MCF 10A (cell line): ENCODE results near the gene ROR1. TPM values are rescaled to one million over a fixed set of nuclear protein-coding genes. Genes with fewer than 3 reads are reported as not detected.

ENCODE experiments used
- BruUV-seq: library from RNA; stranded (reverse); fragments of 400-500 nt; replicated peaks from 2 replicates; lab custom pipeline; 2021; lab: Mats Ljungman, UMichigan
- CTCF ChIA-PET: fragments of 300-600 bp; sonication (Branson Sonifier 250); formaldehyde crosslinking; extraction: SDS; loops from one replicate; lab custom pipeline; 2021; ENCODE audit warnings: antibody characterized with exemption, inconsistent platforms; lab: Yijun Ruan, JAX
- POLR2A ChIA-PET: fragments of 300-600, 350-650 bp; sonication (Branson Sonifier 250); formaldehyde crosslinking; extraction: SDS; loops from one replicate; lab custom pipeline; 2020; ENCODE audit warnings: antibody characterized with exemption, inconsistent platforms; lab: Yijun Ruan, JAX
- DNase-seq: peaks from one replicate; pipeline ENCODE4 v3.0.0-alpha.2; 2018; ENCODE audit not compliant: unreplicated experiment
- H3K27ac Mint-ChIP-seq: one replicate; pipeline ENCODE4 v1.8.0; 2022; ENCODE audit warnings: mild to moderate bottlenecking, low read depth, mixed read lengths; ENCODE audit not compliant: unreplicated experiment
- H3K27me3 Mint-ChIP-seq: one replicate; pipeline ENCODE4 v1.8.0; 2022; ENCODE audit warnings: mixed read lengths; ENCODE audit not compliant: insufficient read depth, unreplicated experiment
- H3K36me3 Mint-ChIP-seq: one replicate; pipeline ENCODE4 v1.8.0; 2022; ENCODE audit warnings: mild to moderate bottlenecking, moderate library complexity, mixed read lengths; ENCODE audit not compliant: insufficient read depth, unreplicated experiment
- H3K4me1 Mint-ChIP-seq: one replicate; pipeline ENCODE4 v1.8.0; 2022; ENCODE audit warnings: mixed read lengths; ENCODE audit not compliant: insufficient read depth, unreplicated experiment
- H3K4me3 Mint-ChIP-seq: one replicate; pipeline ENCODE4 v1.8.0; 2022; ENCODE audit warnings: mild to moderate bottlenecking, moderate library complexity, mixed read lengths; ENCODE audit not compliant: unreplicated experiment
- H3K9me3 Mint-ChIP-seq: one replicate; pipeline ENCODE4 v1.8.0; 2022; ENCODE audit warnings: mixed read lengths; ENCODE audit not compliant: unreplicated experiment
- intact Hi-C: fragments of 100-400 bp; cut with micrococcal nuclease; formaldehyde crosslinking; loops from 2 replicates; pipeline ENCODE4 v1.14.1; 2022
- total RNA-seq: library from RNA; stranded (reverse); gene quantifications from 2 replicates; pipeline ENCODE4 v1.2.3, GENCODE V29; 2022
- TF ChIP-seq, protein P1 (sequence below): fragments of 200-600 bp; IDR thresholded peaks from one replicate; pipeline ENCODE4 v1.8.0; 2022; ENCODE audit warnings: antibody characterized with exemption, mild to moderate bottlenecking; ENCODE audit not compliant: unreplicated experiment

The ROR1 gene
- total RNA-seq, 1 experiment from 2014 or later: 4.6 TPM

DNA sequence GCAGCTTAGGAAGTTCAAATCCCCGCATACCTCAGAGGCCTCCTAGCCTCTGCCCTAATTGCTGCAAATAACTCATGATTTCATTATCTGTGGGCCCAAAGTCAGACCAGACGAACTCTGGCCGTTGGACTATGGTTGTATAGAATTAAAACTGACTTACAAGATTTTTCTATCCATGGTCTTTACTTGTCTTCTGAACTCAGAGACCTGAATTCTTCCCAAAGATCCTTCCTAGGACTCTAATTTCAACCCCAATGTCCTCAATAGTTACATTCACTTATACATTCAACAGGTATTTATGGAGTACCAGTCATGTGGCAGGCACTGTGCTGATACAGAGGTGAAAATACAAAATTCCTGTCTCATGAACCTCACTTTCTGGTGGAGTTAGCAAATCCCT is 247.2 kb downstream of the ROR1 start:
- no peak for DNase-seq
- Mint-ChIP-seq H3K27ac (no peak overlapping the region), H3K9me3 (no peaks in the 10 kb centered on the region), H3K4me1 (peaks cover 5% of the 10 kb centered on the region), H3K36me3 (no peaks in the 10 kb centered on the region), H3K4me3 (no peak overlapping the region), H3K27me3 (no peaks in the 10 kb centered on the region)
- intact Hi-C loops: no loop called here
- TF ChIP-seq, protein P1, sequence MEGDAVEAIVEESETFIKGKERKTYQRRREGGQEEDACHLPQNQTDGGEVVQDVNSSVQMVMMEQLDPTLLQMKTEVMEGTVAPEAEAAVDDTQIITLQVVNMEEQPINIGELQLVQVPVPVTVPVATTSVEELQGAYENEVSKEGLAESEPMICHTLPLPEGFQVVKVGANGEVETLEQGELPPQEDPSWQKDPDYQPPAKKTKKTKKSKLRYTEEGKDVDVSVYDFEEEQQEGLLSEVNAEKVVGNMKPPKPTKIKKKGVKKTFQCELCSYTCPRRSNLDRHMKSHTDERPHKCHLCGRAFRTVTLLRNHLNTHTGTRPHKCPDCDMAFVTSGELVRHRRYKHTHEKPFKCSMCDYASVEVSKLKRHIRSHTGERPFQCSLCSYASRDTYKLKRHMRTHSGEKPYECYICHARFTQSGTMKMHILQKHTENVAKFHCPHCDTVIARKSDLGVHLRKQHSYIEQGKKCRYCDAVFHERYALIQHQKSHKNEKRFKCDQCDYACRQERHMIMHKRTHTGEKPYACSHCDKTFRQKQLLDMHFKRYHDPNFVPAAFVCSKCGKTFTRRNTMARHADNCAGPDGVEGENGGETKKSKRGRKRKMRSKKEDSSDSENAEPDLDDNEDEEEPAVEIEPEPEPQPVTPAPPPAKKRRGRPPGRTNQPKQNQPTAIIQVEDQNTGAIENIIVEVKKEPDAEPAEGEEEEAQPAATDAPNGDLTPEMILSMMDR: no peak
- POLR2A ChIA-PET: interaction anchor here (0.7 to 1.0 kb wide), 2 partner anchors 9 to 18 kb away, joined by 3 read pairs; no protein-coding TSS in a partner anchor
- CTCF ChIA-PET: no interaction called here
- BruUV-seq: no TSS peak

DNA sequence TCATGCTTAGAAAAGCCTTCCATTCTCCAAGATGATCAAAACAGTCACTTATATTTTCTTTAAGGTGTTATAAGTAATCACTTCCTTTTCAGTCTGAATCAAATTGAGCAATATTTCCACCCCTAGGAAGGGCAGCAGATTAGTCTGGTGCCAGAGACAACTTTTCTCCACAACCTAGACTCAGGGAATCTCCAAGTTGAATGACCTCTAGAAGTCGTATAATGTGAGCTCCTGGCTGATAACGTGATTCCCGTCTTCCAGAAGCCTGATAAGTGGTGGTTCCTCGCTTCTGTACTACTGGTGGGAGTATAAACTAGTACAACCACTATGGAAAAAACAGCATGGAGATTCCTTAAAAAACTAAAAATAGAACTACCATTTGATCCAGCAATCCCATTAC is 251.2 kb downstream of the ROR1 start:
- TF ChIP-seq, protein P1: no peak
- no TSS peak for BruUV-seq
- H3K27me3 Mint-ChIP-seq: no peaks in the 10 kb centered on the region
- POLR2A ChIA-PET: no interaction called here
- H3K27ac Mint-ChIP-seq: no peak overlapping the region
- no peaks in the 10 kb centered on the region for H3K9me3 Mint-ChIP-seq
- DNase-seq: no peak
- H3K36me3 Mint-ChIP-seq: no peaks in the 10 kb centered on the region
- no peak overlapping the region for H3K4me3 Mint-ChIP-seq
- CTCF ChIA-PET: no interaction called here
- H3K4me1 Mint-ChIP-seq: peaks cover under 1% of the 10 kb centered on the region
- intact Hi-C loops: no loop called here

DNA sequence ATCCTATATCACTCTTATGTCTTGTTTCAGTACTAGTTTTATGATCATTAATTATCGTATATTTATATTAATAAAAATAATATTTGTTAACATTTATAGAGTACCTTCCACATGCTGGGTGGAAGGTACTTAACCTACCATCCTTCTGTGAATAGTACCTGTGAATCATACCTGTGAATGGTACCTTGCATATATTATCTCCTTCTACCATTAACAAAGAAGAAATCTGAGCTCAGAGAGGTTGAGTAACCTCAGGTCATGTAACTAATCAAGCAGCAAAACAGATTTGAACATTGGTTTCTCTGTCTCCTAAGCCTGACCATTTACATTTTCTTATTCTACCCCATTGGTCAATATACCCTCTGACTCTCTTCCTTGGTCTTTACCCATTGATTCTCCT is 255.2 kb downstream of the ROR1 start:
- CTCF ChIA-PET: interaction anchor here (1.1 kb wide), 1 partner anchor 94 kb away, joined by 3 read pairs; no protein-coding TSS in a partner anchor
- Mint-ChIP-seq H3K27me3 (no peaks in the 10 kb centered on the region), H3K9me3 (no peaks in the 10 kb centered on the region), H3K27ac (no peak overlapping the region), H3K4me3 (no peak overlapping the region), H3K4me1 (no peaks in the 10 kb centered on the region), H3K36me3 (no peaks in the 10 kb centered on the region)
- POLR2A ChIA-PET: interaction anchor here (0.6 to 1.5 kb wide), 2 partner anchors 9 to 12 kb away, joined by 3 to 6 read pairs; no protein-coding TSS in a partner anchor
- BruUV-seq: no TSS peak
- intact Hi-C loops: no loop called here
- TF ChIP-seq, protein P1: no peak
- no peak for DNase-seq

DNA sequence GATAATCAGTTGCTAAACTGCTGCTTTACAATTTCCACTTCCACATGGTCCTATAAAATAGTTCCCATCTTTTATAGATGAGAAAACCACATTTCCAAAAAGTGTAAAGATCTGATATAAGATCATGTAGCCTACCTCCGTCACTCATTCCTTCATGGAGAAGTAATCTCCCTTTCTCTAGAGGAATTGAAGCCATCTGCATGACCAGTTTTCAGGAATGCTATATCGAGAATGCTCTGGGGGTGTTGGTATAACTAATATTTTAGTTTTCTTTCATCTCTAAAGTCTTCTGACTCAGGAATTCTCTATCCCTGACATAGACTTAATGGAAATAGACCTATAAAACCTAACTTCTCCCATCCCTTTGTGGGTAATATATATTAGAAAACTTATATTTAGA is 256.6 kb downstream of the ROR1 start:
- Mint-ChIP-seq H3K27ac (no peak overlapping the region), H3K4me1 (no peaks in the 10 kb centered on the region), H3K4me3 (no peak overlapping the region), H3K27me3 (no peaks in the 10 kb centered on the region), H3K36me3 (no peaks in the 10 kb centered on the region), H3K9me3 (no peaks in the 10 kb centered on the region)
- ChIA-PET POLR2A (no interaction called here), CTCF (no interaction called here)
- DNase-seq: no peak
- no TSS peak for BruUV-seq
- TF ChIP-seq, protein P1: no peak
- intact Hi-C loops: no loop called here
